Kidney (tissue), 14 donors: ENCODE data around the gene TNRC18. TPM values are rescaled to one million over a fixed set of nuclear protein-coding genes. Genes with fewer than 3 reads are reported as not detected.
A peak's percentile ranks its signal among the peaks of the same experiment; 100 is the strongest.

Experiments used
- DNase-seq, 5 donors: peaks; one replicate each; pipeline ENCODE4 v3.0.0-alpha.2; 2013 to 2020
- FAIRE-seq: peaks from 2 replicates; lab custom pipeline; 2012; peaks lifted over from hg19 to GRCh38; lab: Jason Lieb, UNC
- H3K27ac ChIP-seq, 2 donors: one replicate each; pipeline ENCODE4 v1.7.0; 2013; ENCODE audit warnings: low read depth in 2 of 2, low read length in 2 of 2, inconsistent platforms in 1 of 2
- H3K27me3 ChIP-seq: one replicate; pipeline ENCODE4 v1.7.1; 2013; ENCODE audit warnings: low read length, inconsistent platforms; ENCODE audit not compliant: control insufficient read depth, insufficient read depth
- H3K36me3 ChIP-seq, 3 donors: one replicate each; pipeline versions ENCODE4 v1.7.0 to v1.7.1; 2013; ENCODE audit warnings: low read length in 3 of 3, control low read depth in 1 of 3, inconsistent platforms in 1 of 3; ENCODE audit not compliant: insufficient read depth in 3 of 3, control insufficient read depth in 2 of 3
- H3K4me1 ChIP-seq, 3 donors: one replicate each; pipeline versions ENCODE4 v1.7.0 to v1.7.1; 2013; ENCODE audit warnings: low read length in 3 of 3, inconsistent platforms in 1 of 3, low read depth in 1 of 3; ENCODE audit not compliant: control insufficient read depth in 2 of 3, insufficient read depth in 2 of 3
- H3K4me3 ChIP-seq, 3 donors: one replicate each; pipeline versions ENCODE4 v1.7.0 to v1.8.1; 2013; ENCODE audit warnings: low read length in 3 of 3, control low read depth in 1 of 3, inconsistent platforms in 1 of 3
- H3K9ac ChIP-seq, 3 donors: one replicate each; pipeline versions ENCODE4 v1.7.0 to v1.7.1; 2013; ENCODE audit warnings: low read length in 3 of 3, control low read depth in 1 of 3, inconsistent platforms in 1 of 3
- H3K9me3 ChIP-seq, 3 donors: one replicate each; pipeline versions ENCODE4 v1.7.0 to v1.7.1; 2013; ENCODE audit warnings: low read length in 3 of 3, control low read depth in 1 of 3, inconsistent platforms in 1 of 3; ENCODE audit not compliant: control insufficient read depth in 2 of 3, insufficient read depth in 1 of 3
- CTCF ChIP-seq: IDR thresholded peaks from 3 replicates; pipeline ENCODE4 v1.5.1; 2012; ENCODE audit warnings: mild to moderate bottlenecking, moderate library complexity, borderline replicate concordance; ENCODE audit not compliant: insufficient read depth; ENCODE audit errors: extremely low read depth
- intact Hi-C: fragments of 100-400 bp; cut with DNase I; formaldehyde crosslinking; loops from one replicate; pipeline ENCODE4 v1.11.1; 2022
- polyA plus RNA-seq: library from polyadenylated mRNA; stranded (reverse); fragments of 350-450 nt; fragmentation: Illumina TruSeq; extraction: RNeasy Lipid Tissue Mini Kit (QIAGEN cat#74804); gene quantifications from one replicate; pipeline ENCODE4 v1.2.3, GENCODE V29; 2014; ENCODE audit warnings: low read depth, low replicate concordance; ENCODE audit not compliant: insufficient read depth
- total RNA-seq: library from RNA; stranded (reverse); fragmentation: NEBNext Ultra II Directional; extraction: Animal tissue kit (Norgen Biotek cat#: 25700); gene quantifications from one replicate; pipeline ENCODE4 v1.2.1, GENCODE V29; 2021
- donor health status: control.
- donor health status: control.
- donor health status: control.
- donor health status: control.
- donor health status: control.
- donor health status: DM: yes; HTN: yes; CAD: no.
- donor health status: Normal renal cell carcinoma (clear cell type).

The TNRC18 gene
- total and polyA plus RNA-seq, 2 donors from 2014 or later = 12.5 to 125 TPM

- peak overlapping the region; percentile 74 to 99 (median 95) for H3K9ac ChIP-seq
- no peak for FAIRE-seq
- intact Hi-C loops = no loop called here
Measured at GRCh38 chr7:5426226-5426475, 2.5 kb upstream of the TNRC18 start.

GRCh38 chr7:5425507-5426225 lies 2.0 kb upstream of the TNRC18 start:
- no peak for FAIRE-seq
- Histone ChIP-seq H3K27me3 (no peaks in the 10 kb centered on the region), H3K9ac (peak overlapping the region; percentile 74 to 99 (median 95)), H3K4me3 (peak overlapping the region; percentile 79 to 93 (median 85)), H3K9me3 (no peaks in the 10 kb centered on the region), H3K4me1 (peaks cover 0 to 17% (median 4%) of the 10 kb centered on the region in 3 donors), H3K27ac (peak overlapping the region; percentile 99), H3K36me3 (no peaks in the 10 kb centered on the region)
- DNase-seq = peak; percentile 87 to 97 (median 95)
- TF ChIP-seq CTCF = no peak
- intact Hi-C loops = no loop called here

More at GRCh38 chr7:5426226-5426475, 2.5 kb upstream of the TNRC18 start:
- TF ChIP-seq CTCF = no peak
- DNase-seq = peak in 1 of 5 donors; percentile 66
- Histone ChIP-seq H3K27me3 (no peaks in the 10 kb centered on the region), H3K9me3 (no peaks in the 10 kb centered on the region), H3K36me3 (no peaks in the 10 kb centered on the region), H3K27ac (peak overlapping the region; percentile 99), H3K4me3 (peak overlapping the region; percentile 79 to 93 (median 85)), H3K4me1 (peaks cover 0 to 17% (median 4%) of the 10 kb centered on the region in 3 donors)

- Histone ChIP-seq H3K9me3 (no peaks in the 10 kb centered on the region), H3K9ac (peak overlapping the region; percentile 74 to 99 (median 95)), H3K4me3 (peak overlapping the region; percentile 79 to 93 (median 85)), H3K36me3 (no peaks in the 10 kb centered on the region), H3K27me3 (no peaks in the 10 kb centered on the region), H3K4me1 (peaks cover 0 to 12% (median under 1%) of the 10 kb centered on the region in 3 donors), H3K27ac (peak overlapping the region; percentile 99)
- no peak for TF ChIP-seq CTCF
- DNase-seq = peak; percentile 61 to 87 (median 85)
- intact Hi-C loops = no loop called here
- no peak for FAIRE-seq
Measured at GRCh38 chr7:5424749-5425506, 1.3 kb upstream of the TNRC18 start.
